HG03064 (cell line): Measurements from ENCODE around the gene ENOX1.

Experiments used
- ATAC-seq: cut with Tn5 transposase; IDR thresholded peaks from one replicate; pipeline ENCODE4 v1.9.1; 2021; ENCODE audit warnings: low read depth; ENCODE audit not compliant: unreplicated experiment

The ENOX1 gene

DNA sequence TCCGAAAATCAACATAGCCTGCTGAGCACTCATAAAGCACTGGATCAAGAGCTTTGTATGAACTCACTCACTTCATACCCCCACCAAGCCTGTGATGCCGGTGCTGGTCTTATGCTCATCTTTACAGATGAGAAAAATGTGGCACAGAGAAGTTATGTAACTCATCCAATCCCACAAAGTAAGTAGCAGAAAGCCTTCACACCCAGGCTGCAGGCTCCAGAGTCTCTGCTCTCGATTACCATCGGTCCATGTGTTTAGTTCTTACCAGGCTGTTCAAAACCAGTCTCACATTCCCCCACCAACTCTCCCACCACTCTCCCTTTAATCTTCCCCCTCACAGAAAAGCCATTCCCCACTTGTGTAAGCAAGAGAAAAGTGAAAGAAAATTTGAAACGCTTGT lies 487.4 kb downstream of the ENOX1 start:
- ATAC-seq = no peak

DNA sequence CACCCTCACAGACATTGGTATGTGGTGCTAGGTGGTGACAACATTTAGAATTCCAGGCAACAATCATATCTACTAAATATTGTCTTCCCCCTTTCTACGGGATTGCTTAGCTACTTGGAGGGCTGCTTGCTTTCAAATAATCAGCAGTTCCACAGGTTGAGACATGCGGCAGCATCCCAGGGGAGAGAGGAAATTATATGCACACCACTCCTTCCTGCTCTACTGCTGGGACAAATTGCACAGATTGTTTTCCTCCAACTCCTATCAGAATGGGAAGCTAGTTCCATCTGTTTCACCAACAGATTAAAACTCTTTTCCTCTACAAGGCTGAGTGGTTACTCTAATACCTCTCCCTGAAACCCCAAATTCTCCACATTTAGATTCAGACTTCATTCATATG lies 488.0 kb downstream of the ENOX1 start:
- ATAC-seq = no peak

DNA sequence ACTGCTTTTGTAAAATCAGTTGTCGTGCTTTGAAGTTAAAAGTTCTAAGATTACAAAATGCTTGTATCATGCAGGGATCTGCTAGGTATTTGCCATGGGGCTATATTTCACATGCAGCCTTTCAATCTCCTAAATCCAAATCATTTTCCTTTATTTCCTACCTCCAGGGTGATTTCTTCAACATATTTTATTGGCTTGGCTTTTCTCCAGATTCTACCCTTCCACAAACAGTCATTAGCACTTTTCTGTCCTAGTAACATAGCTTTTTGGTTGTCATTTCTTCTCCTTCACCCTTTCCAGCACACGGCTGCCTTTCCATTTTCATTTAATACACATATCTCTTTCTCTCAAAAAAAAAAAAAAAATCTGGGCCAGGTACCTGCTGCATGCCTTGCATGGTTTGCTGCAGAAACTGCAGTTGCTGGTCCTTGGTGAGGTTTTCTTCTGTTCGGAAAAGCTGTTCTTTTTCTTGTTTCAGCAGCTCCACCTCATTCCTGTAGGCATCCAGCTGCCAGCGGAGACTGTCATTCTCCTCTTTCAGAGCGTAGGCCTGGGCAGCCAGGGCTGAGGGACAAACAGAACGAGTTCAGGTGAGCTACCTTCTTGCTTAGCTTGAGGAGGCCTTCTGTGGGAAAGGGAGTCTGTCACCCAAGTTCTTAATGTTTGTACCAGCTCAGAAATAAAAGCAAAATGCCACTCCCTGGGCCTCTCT lies 488.6 kb downstream of the ENOX1 start:
- ATAC-seq = no peak

DNA sequence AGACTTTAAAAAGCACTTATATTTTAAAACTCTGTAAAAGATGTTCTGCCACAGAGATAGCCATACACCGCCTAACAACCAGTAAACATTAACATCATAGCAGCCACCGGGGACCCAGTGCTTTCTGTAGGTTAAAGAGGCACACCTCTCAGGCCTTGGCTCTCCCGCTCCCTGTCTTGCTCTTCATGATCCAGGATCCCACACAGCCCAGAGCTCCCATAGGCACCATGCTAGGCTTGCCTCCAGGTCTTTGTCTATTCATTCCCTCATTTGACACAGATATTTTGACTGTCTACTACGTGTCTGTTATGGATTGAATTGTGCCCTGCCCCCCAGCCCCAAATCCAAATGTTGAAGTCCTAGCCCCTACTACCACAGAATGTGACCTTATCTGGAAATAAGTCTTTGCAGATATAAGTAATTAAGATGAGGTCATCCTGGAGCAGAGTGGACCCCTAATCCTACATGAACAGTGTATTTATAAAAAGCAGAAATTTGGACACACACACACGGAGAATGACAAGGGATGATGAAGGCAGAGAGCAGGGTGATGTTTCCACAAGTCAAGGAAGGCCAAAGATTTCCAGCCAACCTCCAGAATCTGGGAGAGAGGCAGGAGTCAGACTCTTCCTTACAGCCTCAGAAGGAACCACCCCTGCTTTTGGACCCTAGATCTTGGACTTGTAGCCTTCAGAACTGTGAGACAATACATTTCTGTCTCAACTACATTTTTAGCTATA lies 490.8 kb downstream of the ENOX1 start:
- ATAC-seq = no peak

DNA sequence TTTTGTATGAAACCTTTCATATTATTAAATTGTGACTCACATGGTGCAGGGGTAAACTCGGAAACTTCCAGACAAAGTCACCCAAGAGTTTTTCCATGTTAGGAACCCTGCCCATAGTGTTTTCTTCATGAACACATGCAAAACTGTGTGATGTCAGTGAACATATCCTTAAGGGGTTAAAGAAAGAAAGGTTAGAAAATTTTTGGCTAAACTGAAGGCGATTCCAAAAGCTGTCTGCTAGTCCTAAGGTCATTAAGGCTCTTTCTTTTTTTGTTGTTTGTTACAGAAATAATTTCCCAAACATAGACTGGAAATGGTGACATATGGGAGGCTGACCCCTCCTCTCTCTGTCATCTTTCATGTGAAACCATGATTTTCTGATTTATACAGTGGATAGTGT lies 491.5 kb downstream of the ENOX1 start:
- ATAC-seq = no peak

DNA sequence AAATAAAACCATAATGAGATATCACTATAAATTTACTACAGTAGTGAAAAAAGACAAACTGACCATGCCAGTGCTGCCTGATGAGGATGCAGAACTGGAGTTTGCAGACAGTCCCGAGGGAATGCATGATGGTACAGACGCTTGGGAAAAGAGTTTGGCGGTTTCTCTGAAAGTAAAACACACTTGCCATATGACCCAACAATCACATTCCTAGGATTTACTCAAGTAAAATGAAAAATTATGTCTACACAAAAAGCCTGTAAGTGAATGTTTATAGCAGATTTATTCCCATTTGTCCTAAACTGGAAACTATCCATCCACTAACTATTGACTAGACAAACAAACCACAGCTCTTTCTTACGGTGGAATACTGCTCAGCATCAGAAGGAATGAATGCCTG lies 492.4 kb downstream of the ENOX1 start:
- no peak for ATAC-seq

DNA sequence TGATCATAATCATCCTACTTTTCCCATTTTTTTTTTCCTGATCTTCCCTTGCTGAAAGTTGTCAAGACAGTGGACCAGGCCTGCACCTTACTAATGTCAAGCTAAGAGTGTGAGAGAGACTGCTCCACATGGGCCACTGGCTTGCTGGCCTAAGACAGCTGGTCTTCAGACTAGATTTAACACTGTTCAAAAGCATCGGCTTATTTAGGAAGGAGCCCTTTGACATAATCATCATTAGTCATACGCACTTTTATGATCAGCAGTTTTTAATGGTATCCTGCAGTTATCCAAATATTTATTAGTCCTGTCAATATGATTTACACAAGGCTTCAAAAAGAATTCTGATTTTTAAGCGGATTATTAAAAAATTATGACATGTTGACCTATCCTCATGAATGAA lies 492.8 kb downstream of the ENOX1 start:
- ATAC-seq = no peak

DNA sequence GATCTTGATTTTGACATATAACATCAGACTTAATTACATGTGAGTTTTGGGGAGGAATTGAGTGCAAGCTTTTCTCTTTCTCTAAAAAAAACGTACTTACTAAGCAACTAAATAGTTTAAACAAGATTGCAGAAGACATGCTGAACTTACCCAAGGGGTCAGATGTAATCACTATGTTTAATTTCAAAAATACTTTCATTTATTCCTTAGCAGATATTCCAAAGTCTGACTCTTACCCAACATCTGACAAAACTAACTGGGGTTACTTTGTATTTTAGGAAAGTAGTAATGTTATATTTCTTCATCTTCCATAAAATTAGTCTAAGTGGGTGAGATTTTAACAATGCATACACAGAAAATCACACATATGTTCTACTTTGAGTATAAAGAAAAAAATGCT lies 493.2 kb downstream of the ENOX1 start:
- ATAC-seq = no peak

DNA sequence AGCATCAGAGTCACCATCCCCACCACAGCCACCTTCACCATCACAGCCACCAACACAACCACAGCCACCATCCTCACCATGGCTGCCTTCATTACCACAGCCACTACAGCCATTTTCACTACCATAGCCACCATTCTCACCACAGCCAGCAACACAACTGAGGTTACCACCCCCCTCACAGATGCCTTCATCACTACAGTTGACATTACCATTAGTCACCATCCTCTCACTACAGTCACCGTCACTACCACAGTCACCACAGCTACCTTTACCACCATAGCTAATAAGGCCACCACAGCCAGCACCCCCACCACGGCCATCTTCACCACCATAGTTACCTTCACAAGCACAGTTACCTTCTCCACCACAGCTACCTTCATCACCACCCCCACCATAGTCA lies 493.8 kb downstream of the ENOX1 start:
- ATAC-seq = no peak

DNA sequence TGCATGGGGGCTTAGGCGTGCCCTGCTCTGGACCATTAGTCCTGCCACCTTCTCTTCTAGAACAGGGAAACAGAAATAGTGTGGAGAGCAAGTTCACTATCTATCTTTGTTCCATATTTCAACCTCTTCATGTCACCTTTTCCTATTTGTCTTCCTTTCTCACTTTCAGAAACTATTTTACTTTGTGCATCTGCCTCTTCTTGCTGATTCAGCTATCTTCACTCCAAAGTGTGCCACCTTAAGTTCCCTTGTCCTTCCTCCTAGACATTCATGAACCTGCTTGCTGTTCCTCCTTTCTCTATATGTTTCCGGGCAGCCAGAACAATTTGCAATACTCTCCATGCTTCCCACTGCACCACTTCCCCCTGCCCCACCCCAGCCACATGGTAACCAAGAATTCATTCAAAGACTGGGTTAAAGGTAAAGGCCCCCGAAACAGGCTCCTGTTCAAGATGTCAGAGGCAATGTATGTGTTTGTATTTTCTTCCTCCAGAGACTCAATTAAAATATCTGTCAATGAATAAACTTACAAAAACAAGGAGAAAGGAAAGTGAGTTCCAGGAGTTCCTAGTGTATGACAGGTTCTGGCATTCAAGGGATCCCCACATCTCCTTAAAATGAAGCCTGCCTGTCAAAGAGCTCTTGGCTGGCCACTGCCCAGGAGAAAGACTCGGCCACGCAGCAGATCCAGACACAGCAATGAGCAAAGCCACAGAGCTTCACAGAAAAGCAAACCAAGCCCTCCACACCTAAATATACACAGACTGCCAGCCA lies 495.3 kb downstream of the ENOX1 start:
- no peak for ATAC-seq

DNA sequence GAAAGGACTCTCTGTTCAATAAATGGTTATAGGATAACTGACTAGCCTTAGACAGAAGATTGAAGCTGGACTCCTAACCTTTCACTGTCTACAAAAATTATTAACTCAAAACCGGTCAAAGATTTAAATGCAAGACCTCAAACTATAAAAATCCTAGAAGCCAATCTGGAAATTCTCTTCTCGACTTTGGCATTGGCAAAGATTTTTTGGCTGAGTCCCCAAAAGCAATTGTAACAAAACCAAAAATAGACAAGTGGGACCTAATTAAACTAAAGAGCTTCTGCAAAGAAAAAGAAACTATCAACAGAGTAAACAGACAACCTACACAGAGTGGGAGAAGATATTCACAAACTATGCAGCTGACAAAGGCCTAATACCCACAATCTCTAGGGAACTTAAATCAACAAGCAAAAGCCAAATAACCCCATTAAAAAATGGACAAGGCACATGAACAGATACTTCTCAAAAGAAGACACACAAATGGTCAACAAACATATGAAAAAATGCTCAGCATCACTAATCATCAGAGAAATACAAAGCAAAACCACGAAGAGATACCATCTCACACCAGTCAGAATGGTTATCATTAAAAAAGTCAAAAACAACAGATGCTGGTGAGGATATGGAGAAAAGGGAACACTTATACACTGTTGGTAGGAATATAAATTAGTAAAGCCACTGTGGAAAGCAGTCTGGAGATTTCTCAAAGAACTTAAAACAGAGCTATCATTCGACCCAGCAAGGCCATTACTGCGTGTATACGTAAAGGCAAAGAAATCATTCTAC lies 497.1 kb downstream of the ENOX1 start:
- no peak for ATAC-seq

DNA sequence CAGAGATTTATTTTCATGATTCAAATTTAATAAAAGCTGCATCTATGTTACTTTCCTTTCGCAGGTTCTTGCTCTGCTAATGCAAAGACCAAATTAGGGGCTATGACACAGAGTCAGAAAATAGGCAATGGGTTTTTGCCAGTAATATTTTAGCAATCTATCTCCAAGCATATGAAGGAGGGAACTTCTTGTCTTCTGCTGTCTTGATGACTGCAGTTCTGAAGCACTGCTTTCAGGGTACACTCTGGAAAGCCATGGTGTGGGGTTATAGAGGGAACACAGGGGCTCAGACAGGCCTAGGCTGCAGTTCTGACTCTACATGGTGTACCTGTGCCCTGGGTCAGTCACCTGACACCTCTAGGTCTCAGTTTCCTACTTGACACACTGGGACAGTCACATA lies 500.0 kb downstream of the ENOX1 start:
- ATAC-seq = no peak

DNA sequence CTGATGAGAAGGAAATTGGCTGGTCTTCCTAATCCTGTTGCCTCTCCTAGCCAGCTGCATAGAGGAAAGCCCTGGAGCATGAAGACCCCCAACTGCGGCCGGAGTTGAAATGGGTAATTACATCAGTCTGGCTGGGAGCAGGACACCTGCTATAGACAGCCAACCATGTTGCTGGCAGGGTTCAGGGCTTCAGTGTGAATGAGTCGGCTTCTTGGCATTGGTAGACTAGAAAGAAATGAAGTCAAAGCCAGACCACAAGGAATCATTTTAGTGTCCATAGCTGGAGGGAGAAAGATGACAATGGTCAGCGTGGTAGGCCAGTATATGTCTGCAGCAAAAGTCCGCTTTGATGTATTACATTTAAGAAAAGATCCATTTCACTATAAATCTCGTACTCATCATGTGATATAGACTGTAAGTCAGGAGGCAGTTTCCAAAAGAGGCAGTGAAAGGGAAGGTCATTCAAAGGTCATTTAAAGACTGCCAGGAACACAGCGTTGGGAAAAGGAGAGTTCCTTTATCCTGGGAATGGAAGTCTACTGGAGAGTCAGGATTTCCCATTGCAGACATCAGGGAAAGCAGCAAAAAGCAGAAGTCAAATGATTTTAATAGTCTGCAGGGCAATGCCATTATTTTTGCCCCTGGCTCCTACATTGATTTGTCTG lies 500.7 kb downstream of the ENOX1 start:
- no peak for ATAC-seq

DNA sequence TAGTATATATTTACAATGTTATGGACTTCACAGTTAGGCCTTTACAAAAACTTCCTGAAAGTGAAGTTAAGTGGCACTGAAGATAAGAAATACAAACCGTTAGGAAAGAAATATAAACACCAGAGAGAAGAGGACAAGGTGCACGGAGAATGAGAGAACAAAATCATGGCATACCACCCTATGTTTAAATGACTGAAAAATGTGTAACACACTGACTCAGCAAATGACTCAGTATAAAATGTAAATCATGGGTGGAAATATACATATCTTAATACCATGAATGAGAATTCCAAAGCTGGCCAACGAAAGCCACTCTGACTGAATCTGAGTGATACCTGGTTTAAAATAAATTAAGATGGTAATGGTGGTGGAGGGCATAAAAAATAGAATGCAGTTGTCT lies 502.6 kb downstream of the ENOX1 start:
- no peak for ATAC-seq

DNA sequence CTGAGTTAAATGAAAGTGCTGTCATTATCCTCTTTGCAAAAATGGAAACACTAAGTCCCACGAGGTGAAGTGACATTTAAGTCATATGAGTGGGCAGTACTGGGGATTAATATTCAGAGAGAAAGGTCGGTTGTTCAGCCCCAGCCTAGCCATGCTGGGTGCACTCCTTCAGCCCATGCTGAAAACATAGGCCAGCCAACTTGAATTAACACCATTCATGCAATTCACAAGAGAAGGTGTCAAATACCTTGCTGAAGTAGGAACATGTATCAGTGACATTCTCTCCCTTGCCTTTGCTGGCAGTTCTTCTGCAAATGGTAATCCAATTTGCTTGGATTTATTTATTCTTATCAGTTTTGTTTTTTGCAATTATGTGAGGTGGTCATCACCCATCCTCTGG lies 507.1 kb downstream of the ENOX1 start:
- ATAC-seq = no peak

DNA sequence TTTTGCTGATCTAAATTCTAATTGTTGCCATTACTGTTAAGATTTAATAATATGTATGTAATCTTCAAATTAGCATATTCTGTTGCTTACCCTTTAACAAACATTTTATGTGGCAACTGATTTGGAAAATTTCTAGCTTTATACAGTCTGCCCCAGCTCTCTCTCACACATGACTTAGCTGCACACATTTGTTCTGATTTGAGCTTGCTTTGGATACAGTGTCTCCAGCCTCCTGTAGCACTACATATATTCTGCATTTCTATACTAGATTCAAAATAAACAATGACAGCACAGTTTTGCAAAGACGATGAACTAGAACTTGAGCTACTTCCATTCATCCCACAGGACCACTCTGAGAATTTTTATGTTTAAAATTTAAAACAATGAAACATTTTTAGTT lies 508.6 kb downstream of the ENOX1 start:
- no peak for ATAC-seq

DNA sequence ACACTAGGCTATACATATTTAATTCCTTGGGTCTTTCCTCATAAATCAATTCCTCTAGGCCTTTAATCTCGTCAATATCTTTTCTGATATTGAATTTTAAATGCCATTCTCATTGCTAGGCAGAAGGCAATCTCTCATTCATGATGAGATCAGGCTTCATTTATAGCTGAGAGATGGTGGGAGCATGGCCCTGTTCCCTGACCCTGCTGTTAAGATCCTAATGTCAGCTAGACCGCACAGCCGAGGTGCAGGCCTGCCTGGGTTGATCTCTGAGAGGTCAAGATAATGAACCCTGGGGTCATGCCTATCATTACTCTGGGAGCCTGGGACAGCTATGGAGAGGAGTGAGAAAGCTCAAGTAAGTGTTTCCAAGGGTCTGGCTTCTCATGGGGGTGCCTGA lies 509.6 kb downstream of the ENOX1 start:
- ATAC-seq = no peak

DNA sequence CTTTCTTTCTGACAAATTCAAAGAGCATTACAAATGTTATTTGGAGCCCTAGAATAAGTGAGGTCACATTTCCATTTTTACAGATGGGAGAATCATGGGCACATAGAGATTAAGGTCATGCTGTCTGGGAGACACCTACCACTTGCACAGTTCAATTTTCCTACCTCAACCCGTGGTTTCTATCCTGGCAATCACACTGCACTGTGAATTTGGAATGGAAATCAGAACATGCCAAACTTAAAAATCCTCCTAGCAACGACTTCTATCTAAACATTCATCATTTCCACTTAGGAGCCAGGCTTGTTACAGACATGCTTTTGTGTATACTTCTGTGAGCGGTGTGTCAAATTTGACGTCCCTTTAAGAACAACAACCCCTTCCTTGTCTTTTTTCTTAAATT lies 511.9 kb downstream of the ENOX1 start:
- ATAC-seq = no peak

DNA sequence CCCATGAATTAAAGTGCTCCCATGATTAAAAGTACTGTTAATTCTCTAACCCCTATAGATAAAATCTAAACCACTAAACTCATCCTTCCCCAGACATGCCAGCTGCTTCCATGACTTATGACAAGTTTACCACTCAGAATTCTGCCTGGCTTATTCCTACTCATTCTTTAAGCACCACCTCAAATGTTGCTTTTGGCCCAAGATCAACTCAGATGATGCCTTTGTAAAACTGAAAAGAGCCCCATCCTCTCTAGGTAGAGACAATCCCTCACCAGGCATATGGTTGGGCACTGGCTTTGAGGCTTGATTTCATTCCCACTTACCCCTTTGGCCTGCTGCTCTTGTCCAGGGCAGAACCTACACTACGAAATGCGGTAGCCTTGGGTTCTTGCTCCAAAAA lies 513.4 kb downstream of the ENOX1 start:
- no peak for ATAC-seq

DNA sequence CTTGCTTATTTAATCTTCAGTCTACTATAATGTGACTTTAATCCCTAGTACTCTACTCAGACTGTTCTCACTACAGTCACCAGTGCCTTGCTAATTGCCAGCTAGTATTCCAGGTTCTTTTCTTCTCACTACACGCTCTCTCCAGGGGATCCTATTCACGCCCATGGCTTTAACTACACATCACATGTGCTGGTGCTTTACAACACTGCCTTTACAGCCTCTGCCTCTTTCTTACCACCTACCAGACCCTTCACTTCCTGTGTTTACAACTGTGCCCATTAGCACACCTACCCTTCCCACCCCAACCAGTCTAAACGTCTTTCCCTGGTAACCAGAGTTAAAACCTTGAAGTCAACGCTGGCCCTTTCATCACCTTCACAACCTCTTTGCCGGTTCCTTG lies 513.9 kb downstream of the ENOX1 start:
- no peak for ATAC-seq
